H1 (cell line): ENCODE measurements around the gene LMBR1. TPM values are rescaled to one million over a fixed set of nuclear protein-coding genes. Genes with fewer than 3 reads are reported as not detected.

Experiments
- CTCF ChIA-PET: fragments of 300-600 bp; sonication (Branson Sonifier 250); formaldehyde crosslinking; loops from one replicate; lab custom pipeline; 2021; ENCODE audit not compliant: partially characterized antibody; lab: Charles Lee
- POLR2A ChIA-PET: fragments of 300-600 bp; sonication (Branson Sonifier 250); formaldehyde crosslinking; loops from one replicate; lab custom pipeline; 2021; ENCODE audit warnings: inconsistent platforms; ENCODE audit not compliant: partially characterized antibody; lab: Charles Lee
- DNase-seq, 2 experiments: peaks; one replicate each; pipeline versions ENCODE4 v3.0.0 to v3.0.0-alpha.2; 2010 to 2022; ENCODE audit warnings: low spot score in 2 of 2, low read depth in 1 of 2, mixed read lengths in 1 of 2
- FAIRE-seq: peaks from 2 replicates; lab custom pipeline; 2011; peaks lifted over from hg19 to GRCh38; lab: Jason Lieb, UNC
- H2AFZ ChIP-seq: 2 replicates; pipeline ENCODE4 v1.8.1; 2012; ENCODE audit warnings: low read length, inconsistent platforms
- H2AK5ac ChIP-seq: 2 replicates; pipeline ENCODE4 v1.6.1; 2013; ENCODE audit warnings: low read depth, low read length
- H2BK120ac ChIP-seq: replicated peaks from 2 replicates; pipeline ENCODE3; 2013; ENCODE audit warnings: low read depth, low read length, inconsistent platforms
- H2BK12ac ChIP-seq: 2 replicates; pipeline ENCODE4 v1.6.1; 2013; ENCODE audit warnings: low read depth, low read length
- H2BK15ac ChIP-seq: 2 replicates; pipeline ENCODE4 v1.6.1; 2013; ENCODE audit warnings: low read length
- H2BK20ac ChIP-seq: 2 replicates; pipeline ENCODE4 v1.6.1; 2013; ENCODE audit warnings: low read length
- H2BK5ac ChIP-seq: 2 replicates; pipeline ENCODE4 v1.6.1; 2013; ENCODE audit warnings: low read depth, low read length
- H3K14ac ChIP-seq: 2 replicates; pipeline ENCODE4 v1.6.1; 2013; ENCODE audit warnings: inconsistent platforms; ENCODE audit not compliant: insufficient read length
- H3K18ac ChIP-seq: 2 replicates; pipeline ENCODE4 v1.6.1; 2013; ENCODE audit warnings: low read length; ENCODE audit errors: extremely low read depth
- H3K23ac ChIP-seq: 2 replicates; pipeline ENCODE4 v1.6.1; 2013; ENCODE audit warnings: inconsistent platforms; ENCODE audit not compliant: insufficient read length
- H3K23me2 ChIP-seq: 2 replicates; pipeline ENCODE4 v1.6.1; 2013; ENCODE audit warnings: low read depth, low read length
- H3K27ac ChIP-seq: 2 replicates; pipeline ENCODE4 v1.6.1; 2011; ENCODE audit warnings: low read depth, low read length, inconsistent platforms
- H3K27me3 ChIP-seq, 4 experiments: replicated peaks in 1 of 4; 1 replicate in 1 of 4; 2 replicates in 3 of 4; pipeline versions ENCODE4 v1.6.1 to v1.8.1; 2011 to 2013; ENCODE audit warnings: low read length in 3 of 4, mild to moderate bottlenecking in 3 of 4, inconsistent platforms in 2 of 4, mixed read lengths in 2 of 4, moderate library complexity in 1 of 4; ENCODE audit not compliant: control insufficient read depth in 3 of 4, insufficient read depth in 3 of 4; ENCODE audit errors: extremely low read depth in 1 of 4
- H3K36me3 ChIP-seq, 4 experiments: 2 replicates each; pipeline versions ENCODE4 v1.6.1 to v1.8.1; 2011 to 2013; ENCODE audit warnings: mild to moderate bottlenecking in 4 of 4, low read length in 3 of 4, moderate library complexity in 2 of 4, control low read depth in 1 of 4, inconsistent platforms in 1 of 4; ENCODE audit not compliant: insufficient read depth in 4 of 4, control insufficient read depth in 2 of 4
- H3K4ac ChIP-seq: replicated peaks from 2 replicates; pipeline ENCODE3; 2013; ENCODE audit warnings: low read length, low read depth, mixed read lengths, inconsistent platforms; ENCODE audit not compliant: insufficient read length
- H3K4me1 ChIP-seq, 4 experiments: replicated peaks in 1 of 4; 1 replicate in 1 of 4; 2 replicates in 3 of 4; pipeline versions ENCODE4 v1.6.1 to v1.8.1; 2011 to 2013; ENCODE audit warnings: low read length in 3 of 4, inconsistent platforms in 2 of 4, mixed read lengths in 1 of 4; ENCODE audit not compliant: insufficient read depth in 4 of 4, control insufficient read depth in 3 of 4
- H3K4me2 ChIP-seq, 2 experiments: 2 replicates each; pipeline versions ENCODE4 v1.6.1 to v1.8.1; 2011 to 2013; ENCODE audit warnings: low read depth in 2 of 2, low read length in 2 of 2, control low read depth in 1 of 2, inconsistent platforms in 1 of 2, mild to moderate bottlenecking in 1 of 2; ENCODE audit not compliant: insufficient read depth in 1 of 2
- H3K4me3 ChIP-seq, 4 experiments: fragments of 200-600, 300-600 bp in 1 of 4; sonication (generic), shearing (Covaris generic), sonication (Bioruptor Twin) in 1 of 4; 2 replicates each; pipeline versions ENCODE4 v1.5.1 to v1.8.1; 2011 to 2016; ENCODE audit warnings: low read length in 4 of 4, low read depth in 3 of 4, control low read depth in 2 of 4, inconsistent platforms in 2 of 4, mild to moderate bottlenecking in 2 of 4, mixed read lengths in 1 of 4, moderate library complexity in 1 of 4; ENCODE audit not compliant: insufficient read depth in 2 of 4; ENCODE audit errors: extremely low read depth in 1 of 4
- H3K56ac ChIP-seq: replicated peaks from 2 replicates; pipeline ENCODE3; 2013; ENCODE audit warnings: low read depth, mild to moderate bottlenecking, mixed read lengths, low read length, inconsistent platforms; ENCODE audit not compliant: insufficient read length
- H3K79me1 ChIP-seq: 2 replicates; pipeline ENCODE4 v1.6.1; 2013; ENCODE audit warnings: low read depth, low read length, control low read depth
- H3K79me2 ChIP-seq, 2 experiments: 2 replicates each; pipeline versions ENCODE4 v1.6.1 to v1.8.1; 2012 to 2013; ENCODE audit warnings: low read length in 2 of 2, mild to moderate bottlenecking in 2 of 2, inconsistent platforms in 1 of 2; ENCODE audit not compliant: insufficient read depth in 2 of 2, control insufficient read depth in 1 of 2
- H3K9ac ChIP-seq, 4 experiments: replicated peaks in 1 of 4; 1 replicate in 1 of 4; 2 replicates in 3 of 4; pipeline versions ENCODE4 v1.6.1 to v1.8.1; 2011 to 2013; ENCODE audit warnings: low read depth in 3 of 4, low read length in 3 of 4, control low read depth in 2 of 4, mild to moderate bottlenecking in 2 of 4, moderate library complexity in 2 of 4, inconsistent platforms in 1 of 4; ENCODE audit errors: extremely low read depth in 1 of 4
- H3K9me3 ChIP-seq, 2 experiments: 2 replicates each; pipeline versions ENCODE4 v1.6.1 to v1.8.1; 2012 to 2013; ENCODE audit warnings: mild to moderate bottlenecking in 2 of 2, moderate library complexity in 2 of 2, control low read depth in 1 of 2, inconsistent platforms in 1 of 2, low read depth in 1 of 2, low read length in 1 of 2, mixed read lengths in 1 of 2; ENCODE audit not compliant: insufficient read depth in 2 of 2
- H4K20me1 ChIP-seq, 2 experiments: replicated peaks in 1 of 2; 2 replicates each; pipeline versions ENCODE3 to v1.8.1; 2011 to 2013; ENCODE audit warnings: inconsistent platforms in 2 of 2, low read length in 2 of 2, mild to moderate bottlenecking in 1 of 2; ENCODE audit not compliant: insufficient read depth in 2 of 2, control insufficient read depth in 1 of 2
- H4K5ac ChIP-seq: 2 replicates; pipeline ENCODE4 v1.6.1; 2013; ENCODE audit warnings: low read length, low read depth, mixed read lengths, inconsistent platforms; ENCODE audit not compliant: insufficient read length
- H4K8ac ChIP-seq: 2 replicates; pipeline ENCODE4 v1.8.0; 2013; ENCODE audit warnings: mild to moderate bottlenecking, moderate library complexity, low read length, inconsistent platforms; ENCODE audit not compliant: insufficient read depth; ENCODE audit errors: extremely low read depth
- H4K91ac ChIP-seq: replicated peaks from 2 replicates; pipeline ENCODE3; 2013; ENCODE audit warnings: low read length, mixed read lengths, inconsistent platforms; ENCODE audit not compliant: insufficient read length
- ASH2L ChIP-seq: fragments of 200-600, 300-600 bp; sonication (generic); IDR thresholded peaks from one replicate; pipeline ENCODE4 v1.7.1; 2017; ENCODE audit warnings: low read length
- BACH1 ChIP-seq: IDR thresholded peaks from 2 replicates; pipeline ENCODE4 v1.6.1; 2012; ENCODE audit warnings: low read length, improper control_type of control experiment
- BRCA1 ChIP-seq: IDR thresholded peaks from 2 replicates; pipeline ENCODE4 v1.6.1; 2012; ENCODE audit warnings: low read depth, low read length, improper control_type of control experiment
- CBX5 ChIP-seq: fragments of 300-800, 300-1000 bp; sonication (generic); IDR thresholded peaks from 2 replicates; pipeline ENCODE4 v1.7.1; 2016; ENCODE audit warnings: antibody characterized with exemption, low read length, low read depth
- GABPA ChIP-seq: IDR thresholded peaks from 2 replicates; pipeline ENCODE4 v1.6.1; 2011; ENCODE audit warnings: mild to moderate bottlenecking, low read length, moderate library complexity, borderline replicate concordance; ENCODE audit not compliant: insufficient read depth
- GTF2F1 ChIP-seq: IDR thresholded peaks from 2 replicates; pipeline ENCODE4 v1.6.1; 2012; ENCODE audit warnings: low read depth, low read length, improper control_type of control experiment, borderline replicate concordance
- HDAC6 ChIP-seq: IDR thresholded peaks from one replicate; pipeline ENCODE4 v1.7.1; 2012; ENCODE audit warnings: low read depth, mild to moderate bottlenecking, inconsistent platforms, low read length, moderate library complexity
- KDM1A ChIP-seq: fragments of 200-600, 300-600 bp; sonication (generic); IDR thresholded peaks from 2 replicates; pipeline ENCODE4 v1.7.1; 2016; ENCODE audit warnings: mild to moderate bottlenecking, low read length, borderline replicate concordance
- NANOG ChIP-seq: IDR thresholded peaks from 2 replicates; pipeline ENCODE4 v1.6.1; 2011; ENCODE audit warnings: low read length, low read depth, mild to moderate bottlenecking, inconsistent platforms; ENCODE audit not compliant: insufficient read depth, poor library complexity, severe bottlenecking
- POLR2A ChIP-seq, 2 experiments: IDR thresholded peaks; 1 replicate in 1 of 2; 2 replicates in 1 of 2; pipeline ENCODE4 v1.6.1; 2011; ENCODE audit warnings: low read depth in 2 of 2, low read length in 2 of 2, mild to moderate bottlenecking in 2 of 2; ENCODE audit errors: control extremely low read depth in 1 of 2
- RAD21 ChIP-seq, 2 experiments: IDR thresholded peaks in 1 of 2; conservative IDR thresholded peaks in 1 of 2; 2 replicates each; pipeline ENCODE4 v1.6.1; 2011; ENCODE audit warnings: low read depth in 2 of 2, low read length in 2 of 2, improper control_type of control experiment in 1 of 2, inconsistent platforms in 1 of 2, mild to moderate bottlenecking in 1 of 2, moderate library complexity in 1 of 2
- SIN3A ChIP-seq, 2 experiments: IDR thresholded peaks in 1 of 2; conservative IDR thresholded peaks in 1 of 2; 2 replicates each; pipeline ENCODE4 v1.6.1; 2011 to 2012; ENCODE audit warnings: low read length in 2 of 2, improper control_type of control experiment in 1 of 2, low read depth in 1 of 2, mild to moderate bottlenecking in 1 of 2
- SUZ12 ChIP-seq: fragments of 200-600 bp; sonication (generic); IDR thresholded peaks from 2 replicates; pipeline ENCODE4 v1.6.1; 2012; ENCODE audit warnings: mild to moderate bottlenecking, inconsistent platforms, low read length, moderate library complexity, mixed read lengths
- YY1 ChIP-seq: IDR thresholded peaks from 2 replicates; pipeline ENCODE4 v1.6.1; 2011; ENCODE audit warnings: low read depth, mild to moderate bottlenecking, low read length
- WGBS, 2 experiments: shearing (Covaris generic) in 1 of 2; methylation state at CpG; one replicate each; pipeline versions ENCODE4 v1.1.6 to v1.1.7; 2013 to 2015; ENCODE audit warnings: low lambda C conversion rate in 2 of 2, mixed read lengths in 2 of 2, inconsistent platforms in 1 of 2, low coverage in 1 of 2, missing lambda C conversion rate in 1 of 2; ENCODE audit not compliant: insufficient replicate concordance in 2 of 2, insufficient coverage in 1 of 2, insufficient read length in 1 of 2; ENCODE audit errors: extremely low coverage in 1 of 2, missing lambda C conversion rate in 1 of 2; 5-methylcytosine and 5-hydroxymethylcytosine counted together
- polyA plus RNA-seq, 7 experiments: library from polyadenylated mRNA; depleted of rRNA in 3 of 7; stranded (reverse) in 5 of 7; unstranded in 2 of 7; fragments of >200 nt in 5 of 7; fragments of 200-250 nt in 2 of 7; gene quantifications; 1 replicate in 5 of 7; 2 replicates in 1 of 7; 4 replicates in 1 of 7; pipeline versions ENCODE4 v1.2.1 to v1.2.3, GENCODE V29; 2011 to 2013; ENCODE audit warnings: missing spikeins in 2 of 7, mixed read lengths in 2 of 7
- total RNA-seq: library from RNA; stranded (reverse); fragmentation: NEBNext Ultra II Directional; extraction: Animal tissue kit (Norgen Biotek cat#: 25700); gene quantifications from 2 replicates; pipeline ENCODE4 v1.2.1, GENCODE V29; 2021

LMBR1 gene
- total and polyA plus RNA-seq, 2 of the 8 experiments (the other 6 are each of a cell fraction or from before 2014, with no cell fraction given), result 15.1 to 70.4 TPM

GRCh38 chr7:156776527-156776926 lies 116.5 kb downstream of the LMBR1 start:
- peaks cover 0 to 2% (median 0%) of the 10 kb centered on the region in 4 experiments; a peak in 1 of 7 replicates for H3K27me3 ChIP-seq
- H3K23me2 ChIP-seq, result no peaks in the 10 kb centered on the region; the same call in 1 of the 2 replicates
- H3K4me3 ChIP-seq, result no peak overlapping the region
- no peak overlapping the region for H3K9ac ChIP-seq
- no peaks in the 10 kb centered on the region for H4K20me1 ChIP-seq
- no peak overlapping the region for H2BK5ac ChIP-seq
- no peak overlapping the region for H3K14ac ChIP-seq
- H3K27ac ChIP-seq, result no peak overlapping the region
- no peak overlapping the region for H3K56ac ChIP-seq
- CTCF ChIA-PET, result no interaction called here
- H2BK12ac ChIP-seq, result no peak overlapping the region
- POLR2A ChIA-PET, result interaction anchor here (0.7 kb wide), 1 partner anchor 1110 kb away, joined by 5 read pairs; no protein-coding TSS in a partner anchor
- H2AFZ ChIP-seq, result no peak overlapping the region
- no peak overlapping the region for H3K18ac ChIP-seq
- H3K9me3 ChIP-seq, result no peaks in the 10 kb centered on the region
- no peaks in the 10 kb centered on the region for H3K4me1 ChIP-seq
- H2BK20ac ChIP-seq, result no peak overlapping the region
- H2BK15ac ChIP-seq, result no peak overlapping the region
- no peak for FAIRE-seq
- WGBS, 2 experiments, result 87% methylated on average over 2 of the region's 2 CpGs; no CpG with 5 or more reads in 1 of the 2 experiments
- no peak overlapping the region for H3K4me2 ChIP-seq
- no peak overlapping the region for H4K5ac ChIP-seq
- H2BK120ac ChIP-seq, result no peak overlapping the region
- H3K36me3 ChIP-seq, result peaks cover 0 to 2% (median 0%) of the 10 kb centered on the region in 4 experiments; a peak in 1 of 8 replicates
- H4K91ac ChIP-seq, result no peak overlapping the region
- H3K79me1 ChIP-seq, result no peaks in the 10 kb centered on the region
- DNase-seq, result no peak
- no peak overlapping the region for H3K4ac ChIP-seq
- no peak overlapping the region for H3K23ac ChIP-seq
- H2AK5ac ChIP-seq, result no peak overlapping the region
- H3K79me2 ChIP-seq, result no peaks in the 10 kb centered on the region
- no peak overlapping the region for H4K8ac ChIP-seq
- TF ChIP-seq KDM1A, result no peak
- no peak for TF ChIP-seq HDAC6
- TF ChIP-seq NANOG, result no peak
- no peak for TF ChIP-seq GTF2F1
- TF ChIP-seq SUZ12, result no peak
- TF ChIP-seq RAD21 (IDR thresholded peaks at IDR 0.05 in 1 of 2, conservative IDR thresholded peaks at IDR 0.05 in 1 of 2; ENCODE audit: low read depth in 2 of 2, low read length in 2 of 2), result no peak
- no peak for TF ChIP-seq GABPA
- TF ChIP-seq ASH2L, result no peak
- TF ChIP-seq POLR2A (IDR thresholded peaks at IDR 0.05; ENCODE audit: control extremely low read depth in 1 of 2, low read depth in 2 of 2, low read length in 2 of 2), result no peak
- no peak for TF ChIP-seq CBX5
- no peak for TF ChIP-seq BACH1
- TF ChIP-seq SIN3A (conservative IDR thresholded peaks at IDR 0.05 in 1 of 2, IDR thresholded peaks at IDR 0.05 in 1 of 2; ENCODE audit: low read depth in 1 of 2, low read length in 2 of 2), result no peak
- TF ChIP-seq BRCA1, result no peak
- no peak for TF ChIP-seq YY1
